Measurements from ENCODE around the gene PDE3B. TPM values are rescaled to one million over a fixed set of nuclear protein-coding genes. Genes with fewer than 3 reads are reported as not detected.

PDE3B gene
- total and polyA plus RNA-seq, 2 of the 8 experiments (the other 6 are each of a cell fraction or from before 2014, with no cell fraction given), result 2.7 to 10.9 TPM

DNA sequence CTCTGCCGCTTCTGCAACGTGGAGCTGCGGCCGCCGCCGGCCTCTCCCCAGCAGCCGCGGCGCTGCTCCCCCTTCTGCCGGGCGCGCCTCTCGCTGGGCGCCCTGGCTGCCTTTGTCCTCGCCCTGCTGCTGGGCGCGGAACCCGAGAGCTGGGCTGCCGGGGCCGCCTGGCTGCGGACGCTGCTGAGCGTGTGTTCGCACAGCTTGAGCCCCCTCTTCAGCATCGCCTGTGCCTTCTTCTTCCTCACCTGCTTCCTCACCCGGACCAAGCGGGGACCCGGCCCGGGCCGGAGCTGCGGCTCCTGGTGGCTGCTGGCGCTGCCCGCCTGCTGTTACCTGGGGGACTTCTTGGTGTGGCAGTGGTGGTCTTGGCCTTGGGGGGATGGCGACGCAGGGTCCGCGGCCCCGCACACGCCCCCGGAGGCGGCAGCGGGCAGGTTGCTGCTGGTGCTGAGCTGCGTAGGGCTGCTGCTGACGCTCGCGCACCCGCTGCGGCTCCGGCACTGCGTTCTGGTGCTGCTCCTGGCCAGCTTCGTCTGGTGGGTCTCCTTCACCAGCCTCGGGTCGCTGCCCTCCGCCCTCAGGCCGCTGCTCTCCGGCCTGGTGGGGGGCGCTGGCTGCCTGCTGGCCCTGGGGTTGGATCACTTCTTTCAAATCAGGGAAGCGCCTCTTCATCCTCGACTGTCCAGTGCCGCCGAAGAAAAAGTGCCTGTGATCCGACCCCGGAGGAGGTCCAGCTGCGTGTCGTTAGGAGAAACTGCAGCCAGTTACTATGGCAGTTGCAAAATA, 816 bp downstream of the PDE3B start:
- Histone ChIP-seq H3K14ac (ENCODE audit: insufficient read length) (no peak overlapping the region), H3K23me2 (ENCODE audit: low read depth, low read length) (peaks cover 14% of the 10 kb centered on the region; the same call in 1 of the 2 replicates), H3K27ac (ENCODE audit: low read depth, low read length) (peak overlapping the region; percentile 18; the same call in 1 of the 2 replicates), H2BK12ac (ENCODE audit: low read depth, low read length) (peak overlapping the region; percentile 45; the same call in 1 of the 2 replicates), H2AK5ac (ENCODE audit: low read depth, low read length) (no peak overlapping the region), H3K4me1 (replicated peaks in 1 of 4; ENCODE audit: control insufficient read depth in 3 of 4, insufficient read depth in 4 of 4, low read length in 3 of 4) (peaks cover 0 to 3% (median 0%) of the 10 kb centered on the region in 4 experiments; a peak in 2 of 7 replicates), H4K8ac (ENCODE audit: extremely low read depth, insufficient read depth, low read length) (peak overlapping the region; percentile 93), H2BK15ac (ENCODE audit: low read length) (peak overlapping the region; percentile 81; the same call in 1 of the 2 replicates), H3K23ac (ENCODE audit: insufficient read length) (no peak overlapping the region), H3K36me3 (ENCODE audit: control insufficient read depth in 2 of 4, insufficient read depth in 4 of 4, low read length in 3 of 4) (no peaks in the 10 kb centered on the region), H4K91ac (replicated peaks; ENCODE audit: insufficient read length, low read length) (peak overlapping the region; percentile 81), H2BK120ac (replicated peaks; ENCODE audit: low read depth, low read length) (no peak overlapping the region), H2BK20ac (ENCODE audit: low read length) (no peak overlapping the region), H3K79me2 (ENCODE audit: control insufficient read depth in 1 of 2, insufficient read depth in 2 of 2, low read length in 2 of 2) (peaks cover 0 to 6% of the 10 kb centered on the region in 2 experiments; a peak in 2 of 4 replicates), H3K4ac (replicated peaks; ENCODE audit: insufficient read length, low read depth, low read length) (peak overlapping the region; percentile 58), H4K5ac (ENCODE audit: insufficient read length, low read depth, low read length) (peak overlapping the region; percentile 29), H3K4me2 (ENCODE audit: insufficient read depth in 1 of 2, low read depth in 2 of 2, low read length in 2 of 2) (peak overlapping the region; percentile 79 to 88), H3K4me3 (ENCODE audit: extremely low read depth in 1 of 4, insufficient read depth in 2 of 4, low read depth in 3 of 4, low read length in 4 of 4) (peak overlapping the region; percentile 74 to 89 (median 76)), H2BK5ac (ENCODE audit: low read depth, low read length) (peak overlapping the region; percentile 68; the same call in 1 of the 2 replicates), H3K27me3 (replicated peaks in 1 of 4; ENCODE audit: control insufficient read depth in 3 of 4, extremely low read depth in 1 of 4, insufficient read depth in 3 of 4, low read length in 3 of 4) (peaks cover 2 to 30% (median 19%) of the 10 kb centered on the region in 4 experiments), H3K18ac (ENCODE audit: extremely low read depth, low read length) (peak overlapping the region; percentile 83), H3K9ac (replicated peaks in 1 of 4; ENCODE audit: extremely low read depth in 1 of 4, low read depth in 3 of 4, low read length in 3 of 4) (peak overlapping the region; percentile 63 to 85 (median 81)), H4K20me1 (replicated peaks in 1 of 2; ENCODE audit: control insufficient read depth in 1 of 2, insufficient read depth in 2 of 2, low read length in 2 of 2) (peaks cover 6 to 7% of the 10 kb centered on the region in 2 experiments), H3K56ac (replicated peaks; ENCODE audit: insufficient read length, low read depth, low read length) (no peak overlapping the region), H2AFZ (ENCODE audit: low read length) (peak overlapping the region; percentile 52; the same call in 1 of the 2 replicates), H3K9me3 (ENCODE audit: insufficient read depth in 2 of 2, low read depth in 1 of 2, low read length in 1 of 2) (no peaks in the 10 kb centered on the region), H3K79me1 (ENCODE audit: low read depth, low read length) (no peaks in the 10 kb centered on the region)
- 1% methylated on average over 54 of the region's 65 CpGs; no CpG with 5 or more reads in 1 of the 2 experiments for WGBS, 2 experiments (ENCODE audit: extremely low coverage in 1 of 2, insufficient coverage in 1 of 2, insufficient read length in 1 of 2, insufficient replicate concordance in 2 of 2, low coverage in 1 of 2, low lambda C conversion rate in 2 of 2, missing lambda C conversion rate in 1 of 2)
- no peak for FAIRE-seq
- DNase-seq (ENCODE audit: low read depth in 1 of 2, low spot score in 2 of 2), result peak in 1 of 2 experiments; percentile 82
- ChIA-PET POLR2A (ENCODE audit: partially characterized antibody) (interaction anchor here (0.6 to 2.0 kb wide), 18 partner anchors 10 to 263 kb away, joined by 3 to 10 read pairs (median 4); partner anchors contain the start of gene CYP2R1), CTCF (ENCODE audit: partially characterized antibody) (interaction anchor here (0.5 to 1.9 kb wide), 13 partner anchors 9 to 274 kb away, joined by 3 to 8 read pairs (median 4); no protein-coding TSS in a partner anchor)
- TF ChIP-seq SIN3A (conservative IDR thresholded peaks at IDR 0.05 in 1 of 2, IDR thresholded peaks at IDR 0.05 in 1 of 2; ENCODE audit: low read depth in 1 of 2, low read length in 2 of 2), result no peak
- TF ChIP-seq SUZ12 (IDR thresholded peaks at IDR 0.05; ENCODE audit: low read length), result peak; percentile 67; the same call in 1 of the 2 replicates
- TF ChIP-seq RNF2 (IDR thresholded peaks at IDR 0.05; ENCODE audit: borderline replicate concordance, low read depth, low read length, missing control alignments, poor library complexity, severe bottlenecking), result peak; percentile 53
- no peak for TF ChIP-seq SRF (IDR thresholded peaks at IDR 0.05; ENCODE audit: low read depth, low read length)
- TF ChIP-seq HDAC2 (IDR thresholded peaks at IDR 0.05; ENCODE audit: borderline replicate concordance in 1 of 2, low read depth in 2 of 2, low read length in 2 of 2), result 0 out of 4 replicates have a peak, but pooled peaks of 1 of the 2 experiments have one; percentile 57
- 0 out of 2 replicates have a peak, but pooled peaks have one; percentile 5 for TF ChIP-seq CHD2 (IDR thresholded peaks at IDR 0.05; ENCODE audit: low read length)
- TF ChIP-seq KDM5A (IDR thresholded peaks at IDR 0.05; ENCODE audit: low read length), result no peak
- TF ChIP-seq, protein P1, sequence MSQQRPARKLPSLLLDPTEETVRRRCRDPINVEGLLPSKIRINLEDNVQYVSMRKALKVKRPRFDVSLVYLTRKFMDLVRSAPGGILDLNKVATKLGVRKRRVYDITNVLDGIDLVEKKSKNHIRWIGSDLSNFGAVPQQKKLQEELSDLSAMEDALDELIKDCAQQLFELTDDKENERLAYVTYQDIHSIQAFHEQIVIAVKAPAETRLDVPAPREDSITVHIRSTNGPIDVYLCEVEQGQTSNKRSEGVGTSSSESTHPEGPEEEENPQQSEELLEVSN (IDR thresholded peaks at IDR 0.05), result peak; percentile 48; the same call in 1 of the 2 replicates

All from H1 (cell line).